Panc1 (cell line): ENCODE results near the gene NDUFAF3.

Source experiments
- POLR2AphosphoS5 ChIP-seq: IDR thresholded peaks from 2 replicates; pipeline ENCODE4 v1.6.1; 2012; ENCODE audit warnings: mild to moderate bottlenecking, low read depth, low read length, moderate library complexity
- TF ChIP-seq, protein P1 (sequence below): fragments of 450-650 bp; IDR thresholded peaks from 2 replicates; pipeline ENCODE4 v1.5.1; 2017; ENCODE audit warnings: mild to moderate bottlenecking

DNA sequence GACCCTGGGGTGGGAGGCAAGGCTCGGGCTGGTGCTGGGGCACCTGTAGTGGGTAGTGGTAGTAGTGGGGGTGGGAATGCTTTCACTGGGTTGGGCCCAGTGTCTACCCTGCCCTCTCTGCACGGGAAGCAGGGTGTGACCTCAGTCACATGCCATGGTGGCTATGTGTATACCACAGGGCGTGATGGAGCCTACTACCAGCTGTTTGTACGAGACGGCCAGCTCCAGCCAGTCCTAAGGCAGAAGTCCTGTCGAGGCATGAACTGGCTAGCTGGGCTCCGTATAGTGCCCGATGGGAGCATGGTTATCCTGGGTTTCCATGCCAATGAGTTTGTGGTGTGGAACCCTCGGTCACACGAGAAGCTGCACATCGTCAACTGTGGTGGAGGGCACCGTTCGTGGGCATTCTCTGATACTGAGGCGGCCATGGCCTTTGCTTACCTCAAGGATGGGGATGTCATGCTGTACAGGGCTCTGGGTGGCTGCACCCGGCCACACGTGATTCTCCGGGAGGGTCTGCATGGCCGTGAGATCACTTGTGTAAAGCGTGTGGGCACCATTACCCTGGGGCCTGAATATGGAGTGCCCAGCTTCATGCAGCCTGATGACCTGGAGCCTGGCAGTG, 8.7 kb upstream of the NDUFAF3 start:
- TF ChIP-seq POLR2AphosphoS5 = no peak
- TF ChIP-seq, protein P1, sequence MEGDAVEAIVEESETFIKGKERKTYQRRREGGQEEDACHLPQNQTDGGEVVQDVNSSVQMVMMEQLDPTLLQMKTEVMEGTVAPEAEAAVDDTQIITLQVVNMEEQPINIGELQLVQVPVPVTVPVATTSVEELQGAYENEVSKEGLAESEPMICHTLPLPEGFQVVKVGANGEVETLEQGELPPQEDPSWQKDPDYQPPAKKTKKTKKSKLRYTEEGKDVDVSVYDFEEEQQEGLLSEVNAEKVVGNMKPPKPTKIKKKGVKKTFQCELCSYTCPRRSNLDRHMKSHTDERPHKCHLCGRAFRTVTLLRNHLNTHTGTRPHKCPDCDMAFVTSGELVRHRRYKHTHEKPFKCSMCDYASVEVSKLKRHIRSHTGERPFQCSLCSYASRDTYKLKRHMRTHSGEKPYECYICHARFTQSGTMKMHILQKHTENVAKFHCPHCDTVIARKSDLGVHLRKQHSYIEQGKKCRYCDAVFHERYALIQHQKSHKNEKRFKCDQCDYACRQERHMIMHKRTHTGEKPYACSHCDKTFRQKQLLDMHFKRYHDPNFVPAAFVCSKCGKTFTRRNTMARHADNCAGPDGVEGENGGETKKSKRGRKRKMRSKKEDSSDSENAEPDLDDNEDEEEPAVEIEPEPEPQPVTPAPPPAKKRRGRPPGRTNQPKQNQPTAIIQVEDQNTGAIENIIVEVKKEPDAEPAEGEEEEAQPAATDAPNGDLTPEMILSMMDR = no peak
